HG03159 (cell line): ENCODE measurements around the gene TUB.

Experiments
- ATAC-seq: cut with Tn5 transposase; IDR thresholded peaks from one replicate; pipeline ENCODE4 v1.9.1; 2021; ENCODE audit warnings: mild to moderate bottlenecking, moderate library complexity; ENCODE audit not compliant: unreplicated experiment

TUB gene

GRCh38 chr11:8045839-8046238, 35.2 kb upstream of the TUB start:
- ATAC-seq, result no peak

- no peak for ATAC-seq
Measured at GRCh38 chr11:8047382-8047781, 33.6 kb upstream of the TUB start.

- no peak for ATAC-seq
Measured at GRCh38 chr11:8049084-8049483, 31.9 kb upstream of the TUB start.

- no peak for ATAC-seq
Measured at GRCh38 chr11:8055091-8055835, 25.7 kb upstream of the TUB start.

- no peak for ATAC-seq
Measured at GRCh38 chr11:8055836-8056526, 25.0 kb upstream of the TUB start.

- no peak for ATAC-seq
Measured at GRCh38 chr11:8056810-8057463, 24.1 kb upstream of the TUB start.

- no peak for ATAC-seq
Measured at GRCh38 chr11:8058216-8058615, 22.8 kb upstream of the TUB start.

GRCh38 chr11:8059030-8059429, 22.0 kb upstream of the TUB start:
- no peak for ATAC-seq

- ATAC-seq, result no peak
Measured at GRCh38 chr11:8059571-8060011, 21.4 kb upstream of the TUB start.

- no peak for ATAC-seq
Measured at GRCh38 chr11:8060146-8060719, 20.8 kb upstream of the TUB start.

GRCh38 chr11:8060801-8061554, 20.0 kb upstream of the TUB start:
- no peak for ATAC-seq

GRCh38 chr11:8061555-8062428, 19.2 kb upstream of the TUB start:
- ATAC-seq, result no peak

- no peak for ATAC-seq
Measured at GRCh38 chr11:8062781-8063257, 18.2 kb upstream of the TUB start.

GRCh38 chr11:8063324-8063723, 17.7 kb upstream of the TUB start:
- no peak for ATAC-seq

- ATAC-seq, result no peak
Measured at GRCh38 chr11:8065031-8065430, 16.0 kb upstream of the TUB start.

GRCh38 chr11:8066036-8066910, 14.7 kb upstream of the TUB start:
- no peak for ATAC-seq

GRCh38 chr11:8066911-8067455, 14.0 kb upstream of the TUB start:
- no peak for ATAC-seq

GRCh38 chr11:8067567-8067928, 13.5 kb upstream of the TUB start:
- no peak for ATAC-seq
